NCI-H1092 treated with DMSO at 0.1 percent for 48 hours (cell line): ENCODE data around the gene TLR2.
"Not testable (repeated sequence)": the region's sequence is repeated elsewhere in the genome, so short reads cannot be mapped to it uniquely, and the experiment has no call there.

Experiments used
- DNase-seq: peaks from one replicate; lab custom pipeline; 2025; lab: John Stamatoyannopoulos, UW

The TLR2 gene

GRCh38 chr4:153661215-153661822 is 22.8 kb upstream of the TLR2 start:
- DNase-seq = no peak

DNA sequence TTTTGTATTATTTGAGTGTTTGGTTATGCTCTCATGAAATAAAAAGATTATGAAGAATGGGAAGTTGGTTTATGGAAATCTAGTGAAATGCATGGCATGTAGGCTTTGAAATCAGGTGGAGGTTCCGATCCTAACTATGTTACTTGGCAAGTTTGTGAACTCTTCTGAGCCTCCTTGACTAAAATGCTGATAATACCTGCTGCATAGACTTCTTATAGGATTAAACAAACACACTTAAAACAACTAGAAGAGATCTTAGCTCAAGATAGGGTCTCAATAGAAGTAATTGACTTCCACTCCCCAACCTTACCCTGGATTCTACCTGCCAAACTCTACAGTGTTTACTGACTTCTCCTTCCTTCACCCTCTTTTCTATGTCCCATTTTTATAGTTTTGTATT is 22.2 kb upstream of the TLR2 start:
- no peak for DNase-seq

DNA sequence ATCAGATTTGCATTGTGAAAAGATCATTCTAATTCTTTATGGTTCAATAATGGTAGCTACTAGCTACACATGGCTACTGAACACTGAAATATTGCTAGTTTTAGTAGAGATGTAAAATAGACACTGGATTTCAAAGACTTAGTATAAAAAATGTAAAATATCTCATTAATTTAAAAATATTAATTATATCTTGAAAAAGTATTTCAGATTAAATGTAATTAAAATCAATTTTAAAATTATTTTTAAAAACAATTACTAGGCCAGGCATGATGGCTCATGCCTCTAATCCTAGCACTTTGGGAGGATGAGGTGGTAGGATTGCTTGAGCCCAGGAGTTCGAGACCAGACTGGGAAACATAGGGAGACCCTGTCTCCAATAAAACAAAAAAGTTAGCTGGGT is 20.4 kb upstream of the TLR2 start:
- no peak for DNase-seq

- not testable (repeated sequence) for DNase-seq
Observed at GRCh38 chr4:153666505-153666904, 17.6 kb upstream of the TLR2 start.

DNA sequence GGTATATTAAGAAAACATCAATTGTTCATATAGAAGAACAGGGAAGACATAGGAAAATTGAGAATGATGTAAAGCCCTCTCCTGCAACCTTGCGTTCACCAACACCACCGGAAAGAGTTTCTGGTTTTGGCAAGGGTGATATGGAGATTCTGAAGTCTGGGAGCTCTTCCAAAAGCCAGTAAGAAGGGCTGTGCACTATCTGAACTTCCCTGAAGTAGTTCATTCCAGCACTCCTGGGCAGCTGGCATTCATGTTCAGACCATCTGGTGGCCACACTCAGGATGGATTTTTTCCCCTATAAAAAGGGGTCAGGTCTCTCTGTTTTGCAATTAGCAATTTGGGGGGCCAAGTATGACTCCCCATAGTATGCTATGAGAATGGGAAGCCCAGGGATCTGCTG is 15.4 kb upstream of the TLR2 start:
- DNase-seq = no peak

DNA sequence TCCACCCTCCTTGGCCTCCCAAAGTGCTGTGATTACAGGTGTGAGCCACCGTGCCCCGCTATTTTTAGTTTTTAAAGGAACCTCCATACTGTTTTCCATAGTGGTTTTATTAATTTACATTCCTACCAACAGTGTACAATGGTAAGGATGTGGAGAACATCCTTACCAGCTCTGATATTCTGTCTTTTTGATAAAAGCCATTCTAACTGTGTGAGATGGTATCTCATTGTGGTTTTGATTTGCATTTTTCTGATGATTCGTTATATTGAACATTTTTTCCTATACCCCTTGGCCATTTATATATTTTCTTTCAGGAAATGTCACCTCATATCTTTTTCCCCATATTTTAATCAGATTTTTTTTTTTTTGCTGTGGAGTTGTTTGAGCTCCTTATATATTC is 14.2 kb upstream of the TLR2 start:
- no peak for DNase-seq

DNA sequence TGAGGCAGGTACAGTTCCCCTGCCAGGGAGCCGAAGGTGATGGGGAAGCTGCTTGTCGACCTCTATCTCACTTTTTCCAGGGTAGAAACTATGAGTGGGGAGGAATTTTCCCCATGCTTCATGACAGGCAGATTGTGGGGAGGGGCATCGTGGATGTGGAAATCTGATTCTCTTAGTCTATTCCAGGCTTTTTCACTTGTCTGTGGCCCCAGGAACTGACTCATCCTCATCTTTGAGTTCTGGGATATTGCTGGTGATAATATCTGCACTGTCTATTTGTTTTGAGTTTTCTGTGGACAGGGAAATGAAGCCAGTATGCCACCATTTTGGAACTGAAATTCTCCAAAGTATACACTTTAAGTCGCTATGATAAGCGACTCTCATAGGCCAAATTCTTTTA is 7.6 kb upstream of the TLR2 start:
- no peak for DNase-seq

DNA sequence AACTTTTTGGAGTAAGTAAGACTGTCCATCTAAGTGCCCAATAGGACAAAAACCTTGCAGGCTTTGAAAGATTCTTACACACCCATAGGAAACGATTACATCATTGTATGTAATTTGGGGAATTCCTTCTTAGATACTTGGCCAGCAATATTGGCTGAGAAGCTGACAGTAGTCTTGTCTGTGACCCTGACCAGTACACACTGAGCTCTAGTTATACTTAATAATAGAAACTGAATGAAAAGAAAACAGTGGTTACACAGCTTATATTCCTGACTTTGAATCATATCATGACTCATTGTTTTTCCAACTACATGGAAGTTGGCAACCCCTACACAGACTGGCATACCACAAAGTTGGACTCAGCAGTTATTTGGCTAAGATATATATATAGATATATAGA is 7.1 kb upstream of the TLR2 start:
- DNase-seq = no peak

GRCh38 chr4:153679486-153679885 is 4.6 kb upstream of the TLR2 start:
- no peak for DNase-seq

DNA sequence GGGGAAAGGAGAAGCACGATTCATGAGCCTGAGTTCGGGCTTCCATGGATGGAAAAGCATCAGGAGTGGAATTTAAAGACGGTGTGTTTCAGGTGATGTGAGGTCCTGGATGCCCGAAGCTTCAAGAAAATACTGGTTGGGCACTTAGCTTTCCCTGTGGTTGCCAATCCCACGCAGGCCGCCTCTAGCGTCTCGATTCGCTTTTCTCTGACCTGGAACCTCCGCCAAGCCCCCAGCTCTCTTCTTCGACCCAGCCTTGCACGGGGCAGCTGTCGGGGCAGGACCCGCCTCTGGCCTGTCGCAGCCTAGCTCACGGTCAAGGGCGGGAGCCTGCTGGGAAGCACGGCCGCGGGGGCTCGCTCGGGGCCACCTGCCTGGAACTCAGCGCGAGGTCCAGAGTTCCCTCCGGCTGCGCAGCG is 308 bp upstream of the TLR2 start:
- no peak for DNase-seq

GRCh38 chr4:153684971-153685371 is 891 bp downstream of the TLR2 start:
- DNase-seq = no peak

GRCh38 chr4:153704522-153704921 is 20.4 kb downstream of the TLR2 start:
- DNase-seq = no peak

GRCh38 chr4:153705743-153706468 is 21.8 kb downstream of the TLR2 start:
- DNase-seq = no peak

DNA sequence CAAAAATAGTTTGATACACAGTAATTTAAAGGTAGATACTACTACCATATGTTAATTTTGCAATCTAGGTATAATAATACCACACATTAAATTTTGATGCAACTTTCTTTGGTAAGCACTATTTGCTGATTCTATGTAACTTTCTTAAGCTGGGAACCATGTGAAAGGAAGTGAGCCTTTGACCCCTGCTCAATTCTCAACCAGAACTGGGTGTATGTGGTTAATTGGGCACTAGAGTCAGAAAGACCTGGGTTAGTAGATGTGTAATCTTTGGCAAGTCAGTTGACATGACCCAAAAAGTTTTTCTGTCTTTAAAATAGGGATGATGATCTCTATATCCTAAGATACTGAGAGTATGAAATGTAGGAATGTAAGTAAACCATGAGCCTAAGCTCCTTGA is 22.4 kb downstream of the TLR2 start:
- no peak for DNase-seq

DNA sequence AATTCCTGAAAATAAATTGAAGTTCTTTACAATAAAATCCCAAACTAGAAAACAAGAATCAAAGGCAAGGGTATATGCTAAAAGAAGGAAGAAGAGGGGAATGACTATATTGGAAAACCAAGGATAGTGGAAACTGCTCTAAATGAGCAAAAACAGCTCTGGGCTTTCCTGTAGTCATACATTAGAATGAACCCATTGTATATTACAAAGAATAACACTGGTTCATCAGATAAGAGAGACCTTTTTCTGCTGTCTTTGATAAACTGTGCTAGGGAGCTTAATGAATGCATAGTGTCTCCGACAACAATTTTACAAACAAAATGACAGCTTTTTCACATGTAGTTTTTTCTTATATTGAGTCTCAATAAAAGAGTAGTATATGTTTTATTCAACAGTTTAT is 26.6 kb downstream of the TLR2 start:
- no peak for DNase-seq

DNA sequence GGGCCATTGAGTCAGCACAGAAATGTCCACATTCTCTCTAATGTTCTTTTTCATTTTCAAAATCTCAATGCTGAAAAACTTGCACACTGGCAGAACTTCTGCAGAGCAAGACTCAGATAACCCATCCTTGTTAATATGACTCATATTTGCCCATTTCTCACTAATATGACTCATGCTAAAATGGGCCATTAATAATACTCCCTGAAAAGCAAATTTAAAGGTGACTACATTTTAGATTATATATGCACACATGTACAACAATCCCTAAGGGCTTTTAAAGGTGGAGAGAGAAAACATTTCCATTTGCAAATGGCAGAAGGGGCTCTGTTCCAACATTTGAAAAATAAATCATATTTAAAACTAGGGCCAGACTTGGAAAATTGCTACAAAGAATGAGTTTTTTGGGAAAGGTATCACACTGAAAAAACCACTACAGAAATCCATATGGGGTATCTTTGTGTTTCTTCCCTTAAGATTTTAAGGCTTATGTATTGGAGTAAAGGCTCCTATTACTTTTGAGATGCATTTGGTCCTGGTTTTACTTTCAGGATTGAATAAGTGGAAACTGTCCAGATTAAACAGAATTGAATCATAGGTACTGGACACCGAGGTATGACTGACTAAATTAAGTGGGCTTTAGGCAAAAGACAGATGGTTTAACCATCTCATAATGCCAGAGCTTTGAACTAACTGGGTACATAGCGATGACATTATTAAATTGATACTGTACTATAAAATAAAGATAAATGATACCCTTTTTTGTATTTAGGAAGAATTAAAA is 30.0 kb downstream of the TLR2 start:
- DNase-seq = no peak

DNA sequence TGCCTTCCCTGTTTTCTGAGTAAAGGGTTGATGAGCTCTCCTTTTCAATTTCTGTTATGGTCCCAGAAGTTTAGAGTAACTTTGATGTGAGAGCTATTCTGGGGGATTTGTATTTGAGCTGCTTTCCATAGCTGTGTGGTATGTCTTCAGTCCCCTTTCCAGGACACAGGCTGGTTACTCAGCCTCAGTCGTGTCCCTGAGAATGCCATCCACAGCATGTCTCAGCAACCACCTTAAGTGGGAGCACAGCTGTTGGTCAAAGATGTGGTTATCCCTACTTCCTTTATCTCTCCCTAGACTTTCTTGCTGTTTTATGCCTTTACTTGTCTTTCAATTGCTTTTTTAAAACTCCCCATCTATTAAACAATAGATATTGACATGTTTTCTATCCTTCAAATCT is 38.0 kb downstream of the TLR2 start:
- DNase-seq = no peak

GRCh38 chr4:153724606-153725005 is 40.5 kb downstream of the TLR2 start:
- no peak for DNase-seq

DNA sequence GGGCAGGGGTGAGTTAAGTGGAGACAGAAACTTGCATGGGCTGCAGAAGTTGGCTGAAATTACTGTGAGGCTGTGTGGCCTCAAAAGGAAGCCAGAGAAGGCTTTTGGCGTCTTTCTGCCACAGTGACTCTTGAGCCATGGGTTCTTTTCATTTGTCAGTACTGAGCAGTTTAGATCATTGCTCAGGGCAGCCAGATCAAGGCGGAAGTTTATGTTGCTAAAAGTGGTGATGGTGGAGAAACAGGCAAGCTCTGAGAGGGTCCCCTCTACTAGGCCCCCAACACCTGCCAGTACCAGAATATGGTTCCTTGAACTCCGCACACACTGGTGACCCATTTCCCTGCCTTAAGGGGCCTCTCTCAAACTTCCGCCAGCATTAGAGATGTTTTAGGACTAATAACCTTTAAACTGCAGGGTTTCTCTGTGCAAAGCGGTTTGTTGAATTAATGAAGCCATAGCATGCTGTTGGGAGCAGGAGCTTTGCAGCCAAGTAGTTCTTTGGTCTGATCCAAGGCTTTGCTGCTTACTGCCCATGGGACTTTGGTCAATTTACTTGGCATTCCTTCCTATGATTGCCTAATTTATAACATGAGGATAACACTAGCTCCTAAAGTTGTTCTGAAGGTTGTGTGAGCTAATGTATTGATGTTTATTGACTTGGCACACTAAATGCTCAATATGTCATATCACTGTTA is 41.2 kb downstream of the TLR2 start:
- DNase-seq = no peak

DNA sequence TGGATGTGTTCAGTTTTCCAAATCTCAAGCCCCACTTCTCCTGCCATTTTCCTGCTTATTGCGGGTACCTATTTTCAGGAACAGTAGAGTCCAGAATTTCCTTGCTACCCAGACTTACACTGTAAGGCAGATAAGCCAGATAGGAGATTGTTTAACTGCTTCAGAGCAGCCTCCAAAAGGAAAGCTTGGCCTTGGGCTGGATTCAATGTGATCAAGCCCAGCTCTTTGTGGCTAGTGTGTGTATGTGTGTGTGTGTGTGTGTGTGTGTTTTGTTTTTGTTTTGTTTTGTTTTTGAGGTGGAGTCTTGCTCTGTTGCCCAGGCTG is 41.7 kb downstream of the TLR2 start:
- DNase-seq = no peak

DNA sequence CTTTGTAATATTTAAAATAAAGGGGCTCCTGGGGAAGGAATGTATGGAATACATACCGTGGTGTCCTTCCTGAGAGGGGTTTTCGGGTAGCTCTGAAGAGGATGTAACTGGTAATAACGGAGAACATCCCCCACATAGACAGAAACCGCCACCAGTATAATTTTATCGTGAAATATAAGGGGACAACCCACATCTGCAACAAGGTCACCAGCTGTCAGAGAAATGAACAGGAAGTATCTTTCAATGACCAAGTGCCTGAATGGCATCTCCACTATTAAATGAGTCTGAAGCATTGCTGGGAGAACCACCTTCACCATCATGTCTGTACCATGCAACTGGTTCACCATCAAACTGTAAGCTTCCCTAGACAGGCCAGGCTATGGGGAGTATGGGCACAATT is 44.1 kb downstream of the TLR2 start:
- no peak for DNase-seq

DNA sequence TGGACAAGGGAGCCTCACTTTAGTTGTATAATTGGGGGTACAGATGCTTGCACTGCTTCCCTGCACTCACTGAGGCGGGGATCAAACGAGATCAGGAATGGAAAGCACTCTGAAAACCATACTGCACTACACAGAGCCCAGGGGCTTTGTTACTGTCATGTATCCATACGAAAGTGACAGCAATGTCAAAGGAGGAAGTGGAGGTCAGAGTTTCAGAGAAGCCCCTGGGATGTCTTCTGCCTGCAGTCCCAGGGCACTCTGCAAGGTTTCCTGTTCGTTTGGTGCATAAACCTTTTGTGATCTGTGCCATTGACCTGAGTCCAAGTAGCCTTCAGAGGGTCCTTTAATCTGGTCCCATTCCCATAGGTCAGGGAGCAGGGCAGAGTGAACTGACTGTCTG is 44.6 kb downstream of the TLR2 start:
- no peak for DNase-seq

- no peak for DNase-seq
Observed at GRCh38 chr4:153729895-153730294, 45.8 kb downstream of the TLR2 start.
